ENCODE measurements around the gene TRMT10A. TPM values are rescaled to one million over a fixed set of nuclear protein-coding genes. Genes with fewer than 3 reads are reported as not detected.

TRMT10A gene
- total RNA-seq, 1 experiment from 2014 or later = 4.6 TPM

DNA sequence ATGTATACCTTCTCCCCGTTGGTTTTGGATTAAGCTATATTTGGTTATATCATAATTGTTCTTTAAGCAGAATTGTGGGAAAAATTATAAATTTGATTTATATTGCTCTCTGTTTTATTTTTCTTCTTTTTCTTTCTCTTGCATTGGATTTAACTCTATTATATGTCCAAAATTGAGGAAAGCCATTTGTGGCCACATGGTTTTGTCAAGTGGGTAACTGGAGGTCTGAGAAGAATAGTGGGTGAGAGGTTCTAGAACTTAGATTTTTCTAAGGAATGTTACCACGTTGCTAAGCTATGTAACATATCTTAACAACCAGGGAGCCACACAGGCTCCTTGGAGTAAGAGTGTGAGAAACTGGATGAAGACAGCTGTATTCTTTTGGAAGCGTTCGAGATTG, 53.1 kb downstream of the TRMT10A start, which contains the start of gene C4orf17:
TSS of gene C4orf17 (plus strand) at position 301 of the 400 bp plus-strand sequence. CDS start 2,061 bp downstream, outside the sequence.
- H2AFZ ChIP-seq (ENCODE audit: low read length) = no peak within 1 kb of the TSS
- H3K79me2 ChIP-seq (ENCODE audit: insufficient read depth, low read length) = no peaks in the 10 kb centered on the region
- no peaks in the 10 kb centered on the region for H3K79me1 ChIP-seq (ENCODE audit: insufficient read depth, low read depth, low read length, poor library complexity, severe bottlenecking)
- H3K27me3 ChIP-seq (ENCODE audit: insufficient read depth, low read length) = no peaks in the 10 kb centered on the region
- no peak within 1 kb of the TSS for H3K9ac ChIP-seq (ENCODE audit: extremely low read depth, insufficient read length, low read length)
- no peaks in the 10 kb centered on the region for H3K23me2 ChIP-seq (ENCODE audit: insufficient read length, low read depth, low read length, poor library complexity, severe bottlenecking)
- no peak within 1 kb of the TSS for H2BK5ac ChIP-seq (ENCODE audit: insufficient read length, low read length)
- no peak within 1 kb of the TSS for H3T11ph ChIP-seq (ENCODE audit: low read length)
- Mint-ChIP-seq H3K4me1 (no peaks in the 10 kb centered on the region), H3K27ac (no peak within 1 kb of the TSS), H3K27me3 (ENCODE audit: low read depth) (no peaks in the 10 kb centered on the region), H3K9me3 (peaks cover 0 to 5% of the 10 kb centered on the region in 2 experiments; a peak in 2 of 5 replicates), H3K4me3 (no peak within 1 kb of the TSS), H3K36me3 (ENCODE audit: insufficient read depth in 1 of 3, low read depth in 3 of 3) (no peaks in the 10 kb centered on the region)
- H2BK12ac ChIP-seq (ENCODE audit: insufficient read length, low read depth, low read length) = no peak within 1 kb of the TSS
- no peak within 1 kb of the TSS for H4K5ac ChIP-seq (ENCODE audit: insufficient read length, low read depth, low read length)
- no peaks in the 10 kb centered on the region for H3K4me1 ChIP-seq (ENCODE audit: insufficient read depth, low read length)
- H3K18ac ChIP-seq (ENCODE audit: insufficient read length, low read depth, low read length) = no peak within 1 kb of the TSS
- no peak within 1 kb of the TSS for H3K4ac ChIP-seq (ENCODE audit: low read depth, low read length)
- no peak within 1 kb of the TSS for H4K91ac ChIP-seq (ENCODE audit: insufficient read length, low read depth, low read length)
- H3K9me3 ChIP-seq (ENCODE audit: control insufficient read depth, low read depth, low read length) = no peaks in the 10 kb centered on the region
- WGBS (ENCODE audit: extremely low coverage, insufficient read length, low lambda C conversion rate) = no CpG with 5 or more reads among the region's 4 CpGs
- H3K4me2 ChIP-seq (ENCODE audit: insufficient read depth, insufficient read length, low read length) = no peak within 1 kb of the TSS
- no peak within 1 kb of the TSS for H2BK15ac ChIP-seq (ENCODE audit: low read depth, low read length)
- no peak within 1 kb of the TSS for H2AK5ac ChIP-seq (ENCODE audit: insufficient read length, low read length)
- H2BK20ac ChIP-seq (ENCODE audit: low read depth, low read length, poor library complexity, severe bottlenecking) = no peak within 1 kb of the TSS
- DNase-seq = no peak
- no peak within 1 kb of the TSS for H4K8ac ChIP-seq (replicated peaks; ENCODE audit: insufficient read length, low read depth, low read length)
- no peak within 1 kb of the TSS for H3K27ac ChIP-seq (ENCODE audit: insufficient read length, low read depth, low read length)
- no peak within 1 kb of the TSS for H3K23ac ChIP-seq (ENCODE audit: insufficient read length, low read depth, low read length)
- H2BK120ac ChIP-seq (ENCODE audit: low read depth, low read length, poor library complexity, severe bottlenecking) = no peak within 1 kb of the TSS
- H3K56ac ChIP-seq (ENCODE audit: insufficient read length, low read depth, low read length) = no peak within 1 kb of the TSS
- TF ChIP-seq, protein P1, sequence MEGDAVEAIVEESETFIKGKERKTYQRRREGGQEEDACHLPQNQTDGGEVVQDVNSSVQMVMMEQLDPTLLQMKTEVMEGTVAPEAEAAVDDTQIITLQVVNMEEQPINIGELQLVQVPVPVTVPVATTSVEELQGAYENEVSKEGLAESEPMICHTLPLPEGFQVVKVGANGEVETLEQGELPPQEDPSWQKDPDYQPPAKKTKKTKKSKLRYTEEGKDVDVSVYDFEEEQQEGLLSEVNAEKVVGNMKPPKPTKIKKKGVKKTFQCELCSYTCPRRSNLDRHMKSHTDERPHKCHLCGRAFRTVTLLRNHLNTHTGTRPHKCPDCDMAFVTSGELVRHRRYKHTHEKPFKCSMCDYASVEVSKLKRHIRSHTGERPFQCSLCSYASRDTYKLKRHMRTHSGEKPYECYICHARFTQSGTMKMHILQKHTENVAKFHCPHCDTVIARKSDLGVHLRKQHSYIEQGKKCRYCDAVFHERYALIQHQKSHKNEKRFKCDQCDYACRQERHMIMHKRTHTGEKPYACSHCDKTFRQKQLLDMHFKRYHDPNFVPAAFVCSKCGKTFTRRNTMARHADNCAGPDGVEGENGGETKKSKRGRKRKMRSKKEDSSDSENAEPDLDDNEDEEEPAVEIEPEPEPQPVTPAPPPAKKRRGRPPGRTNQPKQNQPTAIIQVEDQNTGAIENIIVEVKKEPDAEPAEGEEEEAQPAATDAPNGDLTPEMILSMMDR (conservative IDR thresholded peaks at IDR 0.05) = no peak
- no peak within 1 kb of the TSS for H3K14ac ChIP-seq (ENCODE audit: insufficient read depth, low read length)
- no peaks in the 10 kb centered on the region for H4K20me1 ChIP-seq (ENCODE audit: control insufficient read depth, insufficient read depth, insufficient read length)

Data from H9 (cell line).